Esophagus muscularis mucosa (tissue), 4 donors: ENCODE results near the gene ZNF700. TPM values are rescaled to one million over a fixed set of nuclear protein-coding genes. Genes with fewer than 3 reads are reported as not detected.

ENCODE experiments used
- DNase-seq: peaks from one replicate; pipeline ENCODE4 v3.0.0-alpha.2; 2017; ENCODE audit errors: extremely low spot score
- H3K27ac ChIP-seq, 4 donors: fragments of 200-600 bp; sonication (generic); replicated peaks in 1 of 4; 1 replicate in 3 of 4; 2 replicates in 1 of 4; pipeline ENCODE4 v1.5.1; 2016 to 2019; ENCODE audit warnings: mild to moderate bottlenecking in 1 of 4
- H3K27me3 ChIP-seq, 4 donors: fragments of 200-600 bp; sonication (generic); one replicate each; pipeline versions ENCODE4 v1.5.1 to v1.6.0; 2016 to 2019
- H3K36me3 ChIP-seq, 4 donors: fragments of 200-600 bp; sonication (generic); one replicate each; pipeline ENCODE4 v1.5.1; 2016 to 2019
- H3K4me1 ChIP-seq, 4 donors: fragments of 200-600 bp; sonication (generic); one replicate each; pipeline ENCODE4 v1.5.1; 2016 to 2019
- H3K4me3 ChIP-seq, 4 donors: fragments of 200-600 bp; sonication (generic); 1 replicate in 2 of 4; 2 replicates in 2 of 4; pipeline ENCODE4 v1.5.1; 2016 to 2019; ENCODE audit warnings: mild to moderate bottlenecking in 4 of 4, moderate library complexity in 1 of 4
- H3K9me3 ChIP-seq, 4 donors: fragments of 200-600 bp; sonication (generic); 1 replicate in 3 of 4; 2 replicates in 1 of 4; pipeline ENCODE4 v1.5.1; 2016 to 2019
- EP300 ChIP-seq: sonication (generic); formaldehyde crosslinking; IDR thresholded peaks from one replicate; pipeline ENCODE4 v1.6.1; 2017; ENCODE audit warnings: antibody characterized with exemption
- POLR2A ChIP-seq: fragments of 450-650 bp; IDR thresholded peaks from one replicate; pipeline ENCODE4 v1.6.1; 2017; ENCODE audit warnings: antibody characterized with exemption, moderate library complexity, mild to moderate bottlenecking, low read depth
- POLR2AphosphoS5 ChIP-seq, 2 donors: sonication (generic); formaldehyde crosslinking; IDR thresholded peaks; one replicate each; pipeline ENCODE4 v1.6.1; 2017; ENCODE audit warnings: antibody characterized with exemption in 2 of 2
- WGBS: methylation state at CpG from one replicate; pipeline ENCODE4 v1.1.5; 2018; 5-methylcytosine and 5-hydroxymethylcytosine counted together
- intact Hi-C: fragments of 100-400 bp; cut with DNase I; formaldehyde crosslinking; loops from one replicate; pipeline ENCODE4 v1.15.1; 2023
- total RNA-seq, 4 donors: library from RNA; depleted of rRNA; stranded (reverse); fragments of >200 nt; gene quantifications; one replicate each; pipeline versions ENCODE4 v1.1.0 to v1.2.1, GENCODE V29; 2016
- TF ChIP-seq, protein P1 (sequence below), 3 experiments: fragments of 200-600 bp in 2 of 3; fragments of 450-650 bp in 1 of 3; sonication (generic) in 2 of 3; IDR thresholded peaks; one replicate each; pipeline ENCODE4 v1.5.1; 2017 to 2019; ENCODE audit warnings: antibody characterized with exemption in 3 of 3, mild to moderate bottlenecking in 2 of 3, moderate library complexity in 1 of 3

ZNF700 gene
- total RNA-seq, 4 donors from 2014 or later = 7.6 to 12.0 (median 9.5) TPM

DNA sequence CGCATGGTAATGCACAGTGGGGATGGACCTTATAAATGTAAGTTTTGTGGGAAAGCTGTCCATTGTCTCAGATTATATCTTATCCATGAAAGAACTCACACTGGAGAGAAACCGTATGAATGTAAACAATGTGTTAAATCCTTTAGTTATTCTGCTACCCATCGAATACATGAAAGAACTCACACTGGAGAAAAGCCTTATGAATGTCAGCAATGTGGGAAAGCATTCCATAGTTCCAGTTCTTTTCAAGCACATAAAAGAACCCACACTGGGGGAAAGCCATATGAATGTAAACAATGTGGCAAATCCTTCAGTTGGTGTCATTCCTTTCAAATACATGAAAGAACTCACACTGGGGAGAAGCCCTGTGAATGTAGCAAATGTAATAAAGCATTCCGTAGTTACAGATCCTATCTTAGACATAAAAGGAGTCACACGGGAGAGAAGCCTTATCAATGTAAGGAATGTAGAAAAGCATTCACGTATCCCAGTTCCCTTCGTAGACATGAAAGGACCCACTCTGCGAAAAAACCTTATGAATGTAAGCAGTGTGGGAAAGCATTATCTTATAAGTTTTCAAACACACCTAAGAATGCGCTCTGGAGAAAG is 53.7 kb downstream of the ZNF700 start:
- intact Hi-C loops = no loop called here
- Histone ChIP-seq H3K27ac (no peak overlapping the region), H3K9me3 (peaks cover 10 to 46% (median 37%) of the 10 kb centered on the region in 4 donors), H3K27me3 (no peaks in the 10 kb centered on the region), H3K4me3 (no peak overlapping the region), H3K4me1 (no peaks in the 10 kb centered on the region), H3K36me3 (peaks cover 22 to 31% (median 29%) of the 10 kb centered on the region in 4 donors)
- TF ChIP-seq, protein P1, sequence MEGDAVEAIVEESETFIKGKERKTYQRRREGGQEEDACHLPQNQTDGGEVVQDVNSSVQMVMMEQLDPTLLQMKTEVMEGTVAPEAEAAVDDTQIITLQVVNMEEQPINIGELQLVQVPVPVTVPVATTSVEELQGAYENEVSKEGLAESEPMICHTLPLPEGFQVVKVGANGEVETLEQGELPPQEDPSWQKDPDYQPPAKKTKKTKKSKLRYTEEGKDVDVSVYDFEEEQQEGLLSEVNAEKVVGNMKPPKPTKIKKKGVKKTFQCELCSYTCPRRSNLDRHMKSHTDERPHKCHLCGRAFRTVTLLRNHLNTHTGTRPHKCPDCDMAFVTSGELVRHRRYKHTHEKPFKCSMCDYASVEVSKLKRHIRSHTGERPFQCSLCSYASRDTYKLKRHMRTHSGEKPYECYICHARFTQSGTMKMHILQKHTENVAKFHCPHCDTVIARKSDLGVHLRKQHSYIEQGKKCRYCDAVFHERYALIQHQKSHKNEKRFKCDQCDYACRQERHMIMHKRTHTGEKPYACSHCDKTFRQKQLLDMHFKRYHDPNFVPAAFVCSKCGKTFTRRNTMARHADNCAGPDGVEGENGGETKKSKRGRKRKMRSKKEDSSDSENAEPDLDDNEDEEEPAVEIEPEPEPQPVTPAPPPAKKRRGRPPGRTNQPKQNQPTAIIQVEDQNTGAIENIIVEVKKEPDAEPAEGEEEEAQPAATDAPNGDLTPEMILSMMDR (IDR thresholded peaks at IDR 0.05) = no peak
- no peak for TF ChIP-seq EP300
- 95% methylated on average over 9 of the region's 9 CpGs for WGBS
- no peak for DNase-seq

DNA sequence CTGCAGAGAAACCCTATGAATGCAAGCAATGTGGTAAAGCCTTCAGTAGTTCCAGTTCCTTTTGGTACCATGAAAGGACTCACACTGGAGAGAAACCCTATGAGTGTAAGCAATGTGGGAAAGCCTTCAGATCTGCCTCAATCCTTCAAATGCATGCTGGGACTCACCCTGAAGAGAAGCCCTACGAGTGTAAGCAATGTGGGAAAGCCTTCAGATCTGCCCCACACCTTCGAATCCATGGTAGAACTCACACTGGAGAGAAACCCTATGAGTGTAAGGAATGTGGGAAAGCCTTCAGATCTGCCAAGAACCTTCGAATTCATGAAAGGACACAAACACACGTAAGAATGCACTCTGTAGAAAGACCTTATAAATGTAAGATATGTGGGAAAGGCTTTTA is 54.6 kb downstream of the ZNF700 start:
- H3K4me3 ChIP-seq = no peak overlapping the region
- peaks cover 10 to 46% (median 37%) of the 10 kb centered on the region in 4 donors for H3K9me3 ChIP-seq
- DNase-seq = no peak
- 86% methylated on average over 4 of the region's 4 CpGs for WGBS
- TF ChIP-seq EP300 (no peak), POLR2AphosphoS5 (IDR thresholded peaks at IDR 0.05) (no peak), POLR2A (no peak)
- TF ChIP-seq, protein P1 (IDR thresholded peaks at IDR 0.05) = no peak
- peaks cover 22 to 31% (median 29%) of the 10 kb centered on the region in 4 donors for H3K36me3 ChIP-seq
- H3K27ac ChIP-seq = no peak overlapping the region
- no peaks in the 10 kb centered on the region for H3K4me1 ChIP-seq
- intact Hi-C loops = no loop called here
- no peaks in the 10 kb centered on the region for H3K27me3 ChIP-seq

DNA sequence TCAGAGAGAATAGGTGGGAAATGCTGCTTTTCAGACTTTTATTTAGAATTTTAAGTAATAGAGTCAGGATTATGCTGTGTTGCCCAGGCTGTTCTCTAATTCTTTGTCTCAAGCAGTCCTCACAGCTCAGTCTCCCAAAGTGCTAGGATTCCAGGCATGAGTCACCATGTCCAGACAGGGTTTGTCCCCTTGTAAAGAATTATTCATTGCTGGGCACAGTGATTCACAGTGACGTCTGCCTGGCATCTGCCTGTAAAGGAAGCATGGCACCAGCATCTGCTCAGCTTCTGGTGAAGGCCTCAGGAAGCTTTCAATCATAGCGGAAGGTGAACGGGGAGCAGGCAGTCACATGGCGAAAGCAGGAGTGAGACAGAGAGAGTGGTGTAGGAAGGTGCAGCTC is 57.6 kb downstream of the ZNF700 start:
- no peak overlapping the region for H3K4me3 ChIP-seq
- no peaks in the 10 kb centered on the region for H3K27me3 ChIP-seq
- intact Hi-C loops = no loop called here
- TF ChIP-seq, protein P1 (IDR thresholded peaks at IDR 0.05) = no peak
- no peak for TF ChIP-seq POLR2A
- TF ChIP-seq EP300 = no peak
- no peak for TF ChIP-seq POLR2AphosphoS5 (IDR thresholded peaks at IDR 0.05)
- DNase-seq = no peak
- peaks cover 10 to 44% (median 37%) of the 10 kb centered on the region in 4 donors for H3K9me3 ChIP-seq
- WGBS = 98% methylated on average over 4 of the region's 4 CpGs
- no peak overlapping the region for H3K27ac ChIP-seq
- H3K36me3 ChIP-seq = peaks cover 19 to 23% (median 22%) of the 10 kb centered on the region in 4 donors
- H3K4me1 ChIP-seq = peaks cover 0 to 6% (median 0%) of the 10 kb centered on the region in 4 donors

DNA sequence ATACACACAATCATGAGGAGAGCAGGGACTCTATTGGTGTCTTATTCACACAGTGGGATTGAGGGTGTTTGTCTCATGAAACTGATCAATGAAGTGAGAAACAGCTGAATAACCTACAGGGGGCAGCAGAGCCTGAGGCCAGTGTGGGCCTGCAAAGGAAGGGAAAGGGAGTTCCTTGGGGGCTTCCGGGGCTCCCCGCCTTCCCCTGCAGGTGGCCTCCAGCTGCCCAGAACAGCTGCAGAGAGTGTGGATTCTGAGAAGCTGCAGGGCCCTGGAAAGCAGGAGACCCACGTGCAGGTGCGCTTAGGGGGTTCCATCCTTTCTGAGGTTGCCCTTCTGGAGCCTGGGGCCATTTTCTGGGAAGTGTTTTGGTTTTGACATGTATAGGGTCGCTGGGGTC is 60.1 kb downstream of the ZNF700 start:
- peaks cover 0 to 20% (median 16%) of the 10 kb centered on the region in 4 donors for H3K9me3 ChIP-seq
- intact Hi-C loops = loop anchor here (5.0 kb wide), 1 partner anchor 188 kb away; the partner anchor contains the start of gene ZNF491
- no peak for DNase-seq
- H3K4me1 ChIP-seq = peaks cover 0 to 19% (median 10%) of the 10 kb centered on the region in 4 donors
- no peaks in the 10 kb centered on the region for H3K27me3 ChIP-seq
- 32% methylated on average over 5 of the region's 5 CpGs for WGBS
- no peak overlapping the region for H3K4me3 ChIP-seq
- H3K36me3 ChIP-seq = peaks cover 0 to 7% (median 0%) of the 10 kb centered on the region in 4 donors
- no peak for TF ChIP-seq POLR2A
- TF ChIP-seq EP300 = no peak
- no peak for TF ChIP-seq POLR2AphosphoS5 (IDR thresholded peaks at IDR 0.05)
- TF ChIP-seq, protein P1 (IDR thresholded peaks at IDR 0.05) = no peak
- H3K27ac ChIP-seq = no peak overlapping the region

DNA sequence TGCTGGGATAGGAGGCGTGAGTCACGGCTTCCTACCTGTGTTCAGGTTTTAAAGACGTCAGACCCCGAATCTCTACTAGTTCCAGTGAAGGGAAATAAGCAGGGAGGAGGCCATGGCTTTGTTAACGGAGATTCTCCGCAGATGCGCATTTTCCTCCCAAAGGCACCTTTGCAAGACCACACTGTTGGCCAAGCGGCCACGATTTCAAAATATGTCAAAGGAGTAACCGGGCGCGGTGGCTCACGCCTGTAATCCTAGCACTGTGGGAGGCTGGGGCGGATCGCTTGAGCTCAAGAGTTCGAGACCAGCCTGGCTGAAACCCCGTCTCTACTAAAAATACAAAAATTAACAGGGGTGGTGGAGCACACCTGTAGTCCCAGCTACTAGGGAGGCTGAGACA is 61.8 kb downstream of the ZNF700 start:
- Histone ChIP-seq H3K4me1 (peaks cover 0 to 27% (median 12%) of the 10 kb centered on the region in 4 donors), H3K27me3 (no peaks in the 10 kb centered on the region), H3K4me3 (no peak overlapping the region), H3K9me3 (peaks cover 0 to 3% (median 1%) of the 10 kb centered on the region in 4 donors), H3K27ac (no peak overlapping the region), H3K36me3 (peaks cover 0 to 7% (median 0%) of the 10 kb centered on the region in 4 donors)
- 91% methylated on average over 17 of the region's 17 CpGs for WGBS
- TF ChIP-seq EP300 (no peak), POLR2AphosphoS5 (IDR thresholded peaks at IDR 0.05) (no peak), POLR2A (no peak)
- TF ChIP-seq, protein P1 (IDR thresholded peaks at IDR 0.05) = no peak
- DNase-seq = no peak
- intact Hi-C loops = loop anchor here (5.0 kb wide), 1 partner anchor 189 kb away; the partner anchor contains the start of gene ZNF491
